Activated CD8-positive, alpha-beta memory T cell treated with anti-CD3 and anti-CD28 coated beads, Interleukin-2, amount 10 ng/mL, durations not matched to agents 7 days and 5 days (primary cell): ENCODE measurements around the gene ASCL2. TPM values are rescaled to one million over a fixed set of nuclear protein-coding genes. Genes with fewer than 3 reads are reported as not detected.
"Not testable (repeated sequence)": the region's sequence is repeated elsewhere in the genome, so short reads cannot be mapped to it uniquely, and the experiment has no call there.

ENCODE experiments used
- ATAC-seq: fragments of 150-1000 bp; cut with Tn5 transposase; one replicate; pipeline ENCODE4 v1.10.0; 2021; ENCODE audit warnings: moderate library complexity
- CTCF ChIA-PET: fragments of 350-600 bp; sonication (Branson Sonifier 250); formaldehyde crosslinking; loops from one replicate; lab custom pipeline; 2021; ENCODE audit warnings: antibody characterized with exemption; lab: Charles Lee
- DNase-seq: peaks from one replicate; pipeline ENCODE4 v3.0.0-alpha.2; 2020
- H3K27ac Mint-ChIP-seq: one replicate; pipeline ENCODE4 v1.8.0; 2021; ENCODE audit warnings: mild to moderate bottlenecking, mixed read lengths
- H3K27me3 Mint-ChIP-seq: one replicate; pipeline ENCODE4 v1.8.0; 2021; ENCODE audit warnings: mixed read lengths
- H3K36me3 Mint-ChIP-seq: one replicate; pipeline ENCODE4 v1.8.0; 2021; ENCODE audit warnings: mild to moderate bottlenecking, mixed read lengths
- H3K4me1 Mint-ChIP-seq: one replicate; pipeline ENCODE4 v1.8.0; 2021; ENCODE audit warnings: mixed read lengths
- H3K4me3 Mint-ChIP-seq: one replicate; pipeline ENCODE4 v1.8.0; 2021; ENCODE audit warnings: mild to moderate bottlenecking, moderate library complexity, mixed read lengths
- H3K9me3 Mint-ChIP-seq: one replicate; pipeline ENCODE4 v1.8.0; 2022; ENCODE audit warnings: low read depth, mixed read lengths
- total RNA-seq, 2 experiments: library from RNA; stranded (reverse); gene quantifications; one replicate each; pipeline ENCODE4 v1.2.3, GENCODE V29; 2021

ASCL2 gene
- total RNA-seq, 2 experiments from 2014 or later = 0.12 to 0.15 TPM

- Mint-ChIP-seq H3K4me1 (no peaks in the 10 kb centered on the region), H3K36me3 (no peaks in the 10 kb centered on the region), H3K27ac (no peak overlapping the region), H3K9me3 (no peaks in the 10 kb centered on the region), H3K27me3 (peaks cover 21% of the 10 kb centered on the region), H3K4me3 (no peak overlapping the region)
- no peak for ATAC-seq
- DNase-seq = no peak
- CTCF ChIA-PET = interaction anchor here (0.8 kb wide), 1 partner anchor 283 kb away, joined by 3 read pairs; no protein-coding TSS in a partner anchor
Measured at GRCh38 chr11:2250485-2250884, 19.9 kb downstream of the ASCL2 start.

- DNase-seq (no peak), ATAC-seq (no peak)
- no peaks in the 10 kb centered on the region for H3K4me1 Mint-ChIP-seq
- no peaks in the 10 kb centered on the region for H3K9me3 Mint-ChIP-seq
- no peak overlapping the region for H3K27ac Mint-ChIP-seq
- CTCF ChIA-PET = interaction anchor here (0.8 kb wide), 1 partner anchor 283 kb away, joined by 3 read pairs; no protein-coding TSS in a partner anchor
- H3K36me3 Mint-ChIP-seq = no peaks in the 10 kb centered on the region
- no peak overlapping the region for H3K4me3 Mint-ChIP-seq
- H3K27me3 Mint-ChIP-seq = peaks cover 25% of the 10 kb centered on the region
Measured at GRCh38 chr11:2250041-2250440, 20.3 kb downstream of the ASCL2 start.

- Mint-ChIP-seq H3K9me3 (no peaks in the 10 kb centered on the region), H3K4me3 (no peak overlapping the region), H3K27me3 (peaks cover 31% of the 10 kb centered on the region), H3K4me1 (no peaks in the 10 kb centered on the region), H3K27ac (no peak overlapping the region), H3K36me3 (no peaks in the 10 kb centered on the region)
- ATAC-seq (no peak), DNase-seq (no peak)
- CTCF ChIA-PET = interaction anchor here (0.7 kb wide), 1 partner anchor 14 kb away, joined by 3 read pairs; no protein-coding TSS in a partner anchor
Measured at GRCh38 chr11:2249189-2249916, 21.0 kb downstream of the ASCL2 start.

DNA sequence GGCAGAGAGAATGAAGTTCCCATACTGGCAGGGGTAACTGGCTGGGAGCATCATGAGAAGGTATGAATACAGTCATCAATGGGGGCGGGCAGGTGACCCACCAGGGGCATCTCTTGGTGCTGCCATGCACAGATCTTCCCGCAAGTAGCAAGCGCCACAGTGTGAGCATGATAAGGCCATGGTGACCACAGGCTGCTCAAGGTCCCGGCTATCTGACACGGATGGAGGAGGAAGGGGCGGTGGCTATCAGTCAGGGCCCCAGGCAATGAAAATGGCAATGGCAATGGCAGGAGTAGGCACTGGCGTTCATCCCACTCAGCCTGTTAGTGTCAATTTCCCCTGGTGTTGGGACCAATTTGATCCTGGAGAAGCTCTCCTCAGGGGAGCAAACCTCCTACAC, 21.6 kb downstream of the ASCL2 start:
- no peak overlapping the region for H3K4me3 Mint-ChIP-seq
- DNase-seq = no peak
- H3K4me1 Mint-ChIP-seq = no peaks in the 10 kb centered on the region
- H3K9me3 Mint-ChIP-seq = no peaks in the 10 kb centered on the region
- no peak for ATAC-seq
- peaks cover 36% of the 10 kb centered on the region for H3K27me3 Mint-ChIP-seq
- CTCF ChIA-PET = interaction anchor here (0.7 kb wide), 1 partner anchor 15 kb away, joined by 3 read pairs; no protein-coding TSS in a partner anchor
- H3K27ac Mint-ChIP-seq = no peak overlapping the region
- no peaks in the 10 kb centered on the region for H3K36me3 Mint-ChIP-seq

DNA sequence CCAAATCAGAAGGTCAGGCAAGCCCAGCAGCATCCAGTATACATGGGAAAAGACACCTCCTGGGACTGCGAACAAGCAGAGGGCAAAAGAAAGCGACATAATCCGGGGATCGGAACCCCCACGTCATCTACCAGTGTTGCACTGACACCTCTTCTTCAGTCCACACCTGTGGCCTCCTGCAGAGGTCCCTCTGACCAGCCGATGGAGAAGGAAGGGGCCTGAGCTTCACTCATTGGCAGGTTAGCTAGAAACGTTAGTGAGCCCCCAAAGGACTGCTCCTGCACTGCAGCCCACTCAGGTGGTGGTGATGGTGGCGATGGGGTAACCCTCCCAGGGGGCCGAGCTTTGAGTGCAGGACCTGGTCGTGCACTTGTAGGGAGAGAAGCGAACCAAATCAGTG, 22.1 kb downstream of the ASCL2 start:
- no peaks in the 10 kb centered on the region for H3K4me1 Mint-ChIP-seq
- no peaks in the 10 kb centered on the region for H3K36me3 Mint-ChIP-seq
- CTCF ChIA-PET = no interaction called here
- H3K4me3 Mint-ChIP-seq = no peak overlapping the region
- ATAC-seq (no peak), DNase-seq (no peak)
- H3K27me3 Mint-ChIP-seq = peaks cover 37% of the 10 kb centered on the region
- H3K27ac Mint-ChIP-seq = no peak overlapping the region
- H3K9me3 Mint-ChIP-seq = no peaks in the 10 kb centered on the region

- no peaks in the 10 kb centered on the region for H3K9me3 Mint-ChIP-seq
- no peak overlapping the region for H3K4me3 Mint-ChIP-seq
- no peak for ATAC-seq
- peaks cover 43% of the 10 kb centered on the region for H3K27me3 Mint-ChIP-seq
- no peak overlapping the region for H3K27ac Mint-ChIP-seq
- no peak for DNase-seq
- H3K4me1 Mint-ChIP-seq = no peaks in the 10 kb centered on the region
- no peaks in the 10 kb centered on the region for H3K36me3 Mint-ChIP-seq
- CTCF ChIA-PET = no interaction called here
Measured at GRCh38 chr11:2247496-2247895, 22.9 kb downstream of the ASCL2 start.

DNA sequence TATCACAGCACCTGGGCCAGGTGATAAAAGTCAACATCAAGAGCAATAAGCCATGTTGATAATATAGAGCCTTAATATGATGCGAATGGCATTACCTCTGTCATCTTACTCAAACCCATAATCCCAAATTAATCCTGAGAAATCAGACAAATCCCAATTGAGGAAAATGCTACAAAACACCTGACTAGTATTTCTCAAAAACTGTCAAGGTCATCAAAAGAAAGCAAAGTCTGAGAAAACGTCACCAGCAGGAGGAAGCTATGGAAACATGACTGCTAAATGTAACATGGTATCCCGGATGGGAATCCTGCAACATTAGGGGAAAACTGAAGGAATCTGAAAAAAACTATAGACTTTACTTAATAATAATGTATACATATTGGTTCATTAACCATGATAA, 29.6 kb downstream of the ASCL2 start:
- peaks cover 4% of the 10 kb centered on the region for H3K9me3 Mint-ChIP-seq
- no peaks in the 10 kb centered on the region for H3K4me1 Mint-ChIP-seq
- ATAC-seq (no peak), DNase-seq (no peak)
- H3K36me3 Mint-ChIP-seq = no peaks in the 10 kb centered on the region
- CTCF ChIA-PET = no interaction called here
- peaks cover 29% of the 10 kb centered on the region for H3K27me3 Mint-ChIP-seq
- H3K4me3 Mint-ChIP-seq = no peak overlapping the region
- no peak overlapping the region for H3K27ac Mint-ChIP-seq

GRCh38 chr11:2237457-2238238, 32.7 kb downstream of the ASCL2 start:
- Mint-ChIP-seq H3K27me3 (peaks cover 7% of the 10 kb centered on the region), H3K4me3 (no peak overlapping the region), H3K27ac (no peak overlapping the region), H3K9me3 (peaks cover 4% of the 10 kb centered on the region), H3K36me3 (no peaks in the 10 kb centered on the region), H3K4me1 (no peaks in the 10 kb centered on the region)
- CTCF ChIA-PET = no interaction called here
- ATAC-seq = no peak
- no peak for DNase-seq

DNA sequence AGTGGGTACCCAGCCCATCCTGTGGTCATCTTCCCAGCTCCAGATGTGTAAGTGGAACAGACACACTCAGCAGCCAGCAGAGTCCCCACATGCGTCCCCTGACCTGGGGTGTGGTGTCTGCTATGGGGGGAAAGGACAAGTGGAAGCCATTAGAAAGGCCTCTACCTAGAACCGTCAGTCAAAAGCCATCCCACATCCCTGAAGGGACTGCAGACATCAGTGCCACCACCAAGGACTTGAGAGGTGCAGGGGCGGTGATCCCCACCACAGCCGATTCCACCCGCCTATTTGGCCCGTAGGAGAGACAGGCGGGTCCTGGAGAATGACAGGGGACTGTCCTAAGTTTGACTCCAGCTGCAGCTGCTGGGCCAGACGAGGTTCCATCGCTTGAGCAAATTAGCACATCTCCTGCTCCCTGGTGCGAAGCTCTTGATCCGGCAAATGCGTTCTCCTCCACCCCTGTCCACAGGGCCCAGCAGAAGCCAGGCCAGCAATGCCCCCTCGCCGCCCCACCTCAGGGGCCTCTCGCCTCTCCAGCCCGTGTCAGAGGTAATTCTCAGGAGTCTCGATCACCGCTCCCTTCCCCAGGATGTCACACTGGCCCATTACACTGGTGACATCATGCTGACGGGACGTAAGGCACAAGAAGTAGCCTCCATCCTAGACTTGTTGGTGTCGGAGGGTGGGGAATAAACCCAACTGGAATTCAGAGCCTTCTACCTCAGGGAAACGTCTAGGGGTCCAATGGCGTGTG, 33.8 kb downstream of the ASCL2 start:
- ATAC-seq, H3K36me3 Mint-ChIP-seq, H3K27ac Mint-ChIP-seq, CTCF ChIA-PET, H3K4me1 Mint-ChIP-seq, DNase-seq, H3K4me3 Mint-ChIP-seq, H3K9me3 Mint-ChIP-seq: not testable (repeated sequence)
- peaks cover 13% of the 10 kb centered on the region for H3K27me3 Mint-ChIP-seq

- Mint-ChIP-seq H3K27me3 (peaks cover 20% of the 10 kb centered on the region), H3K36me3 (no peaks in the 10 kb centered on the region), H3K27ac (no peak overlapping the region), H3K4me1 (no peaks in the 10 kb centered on the region), H3K4me3 (no peak overlapping the region), H3K9me3 (peaks cover 3% of the 10 kb centered on the region)
- ATAC-seq (no peak), DNase-seq (no peak)
- CTCF ChIA-PET = no interaction called here
Measured at GRCh38 chr11:2235588-2236326, 34.6 kb downstream of the ASCL2 start.

DNA sequence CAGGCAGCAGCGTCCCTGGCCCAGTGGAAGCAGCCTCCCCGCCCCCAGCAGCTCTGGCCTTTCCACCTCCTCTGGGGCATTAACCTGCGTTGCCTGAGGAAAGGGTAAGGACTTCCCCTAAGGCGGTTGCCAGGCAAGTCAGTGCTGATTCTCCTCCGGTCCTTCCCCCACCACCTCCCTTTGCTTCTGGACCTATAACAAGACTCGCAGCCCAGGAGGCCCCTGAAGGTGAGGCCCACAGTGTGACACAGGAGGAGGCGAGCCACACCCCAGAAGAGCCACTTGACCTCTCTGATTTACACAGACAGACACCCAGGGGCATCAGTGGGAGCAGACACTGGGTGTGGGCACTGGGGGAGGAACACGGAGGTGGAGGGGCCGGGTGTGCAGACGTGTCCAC, 35.4 kb downstream of the ASCL2 start:
- Mint-ChIP-seq H3K4me1 (no peaks in the 10 kb centered on the region), H3K9me3 (peaks cover 3% of the 10 kb centered on the region), H3K27me3 (peaks cover 28% of the 10 kb centered on the region), H3K27ac (no peak overlapping the region), H3K36me3 (peaks cover 2% of the 10 kb centered on the region), H3K4me3 (no peak overlapping the region)
- ATAC-seq = no peak
- DNase-seq = no peak
- CTCF ChIA-PET = no interaction called here

- H3K27ac Mint-ChIP-seq = no peak overlapping the region
- H3K27me3 Mint-ChIP-seq = peaks cover 36% of the 10 kb centered on the region
- ATAC-seq (no peak), DNase-seq (no peak)
- H3K4me1 Mint-ChIP-seq = no peaks in the 10 kb centered on the region
- peaks cover 2% of the 10 kb centered on the region for H3K36me3 Mint-ChIP-seq
- H3K9me3 Mint-ChIP-seq = peaks cover 5% of the 10 kb centered on the region
- CTCF ChIA-PET = no interaction called here
- H3K4me3 Mint-ChIP-seq = no peak overlapping the region
Measured at GRCh38 chr11:2233693-2234455, 36.5 kb downstream of the ASCL2 start.
